HEK293T (cell line): ENCODE data around the gene INTS6L.

Experiments
- ARNT ChIP-seq: fragments of 450-650 bp; IDR thresholded peaks from 2 replicates; pipeline ENCODE4 v1.6.1; 2017; ENCODE audit warnings: mild to moderate bottlenecking
- ELF4 ChIP-seq: fragments of 450-650 bp; IDR thresholded peaks from 2 replicates; pipeline ENCODE4 v1.6.1; 2017; ENCODE audit warnings: antibody characterized with exemption
- FOXA1 ChIP-seq: fragments of 450-650 bp; IDR thresholded peaks from 2 replicates; pipeline ENCODE4 v1.6.1; 2016; ENCODE audit warnings: mild to moderate bottlenecking
- FOXK2 ChIP-seq: fragments of 450-650 bp; IDR thresholded peaks from 2 replicates; pipeline ENCODE4 v1.6.1; 2016; ENCODE audit warnings: mild to moderate bottlenecking
- FOXM1 ChIP-seq: fragments of 450-650 bp; IDR thresholded peaks from 2 replicates; pipeline ENCODE4 v1.6.1; 2017; ENCODE audit warnings: mild to moderate bottlenecking, borderline replicate concordance
- HDGF ChIP-seq: fragments of 450-650 bp; IDR thresholded peaks from 2 replicates; pipeline ENCODE4 v1.6.1; 2017; ENCODE audit warnings: antibody characterized with exemption, borderline replicate concordance
- L3MBTL2 ChIP-seq: fragments of 450-650 bp; conservative IDR thresholded peaks from 2 replicates; pipeline ENCODE4 v1.6.1; 2016; ENCODE audit warnings: mild to moderate bottlenecking
- NFRKB ChIP-seq: fragments of 450-650 bp; IDR thresholded peaks from 2 replicates; pipeline ENCODE4 v1.6.1; 2016; ENCODE audit warnings: mild to moderate bottlenecking, moderate library complexity
- PKNOX1 ChIP-seq: fragments of 450-650 bp; IDR thresholded peaks from 2 replicates; pipeline ENCODE4 v1.6.1; 2016
- SP1 ChIP-seq: fragments of 450-650 bp; IDR thresholded peaks from 2 replicates; pipeline ENCODE4 v1.6.1; 2017
- SUZ12 ChIP-seq: fragments of 450-650 bp; IDR thresholded peaks from 2 replicates; pipeline ENCODE4 v1.6.1; 2016; ENCODE audit warnings: mild to moderate bottlenecking
- ZNF384 ChIP-seq: fragments of 450-650 bp; IDR thresholded peaks from 2 replicates; pipeline ENCODE4 v1.6.1; 2016

- TF ChIP-seq FOXM1 (no peak), ELF4 (no peak), HDGF (no peak), ARNT (no peak), FOXA1 (no peak), NFRKB (no peak), L3MBTL2 (no peak), FOXK2 (no peak), ZNF384 (no peak), SUZ12 (no peak), PKNOX1 (no peak), SP1 (no peak)
Observed at GRCh38 chrX:135625995-135626394, 105.5 kb downstream of the INTS6L start.
